Activated CD8-positive, alpha-beta T cell treated with anti-CD3 and anti-CD28 coated beads for 36 hours (primary cell): ENCODE data around the gene ANKRD24. TPM values are rescaled to one million over a fixed set of nuclear protein-coding genes. Genes with fewer than 3 reads are reported as not detected.

Experiments used
- ATAC-seq: fragments of 200-7000 bp; cut with Tn5 transposase; one replicate; pipeline ENCODE4 v1.10.0; 2021; ENCODE audit warnings: mild to moderate bottlenecking, moderate library complexity
- CTCF ChIA-PET: fragments of 350-600 bp; sonication (Branson Sonifier 250); formaldehyde crosslinking; loops from one replicate; lab custom pipeline; 2021; ENCODE audit warnings: antibody characterized with exemption; lab: Charles Lee
- POLR2A ChIA-PET: fragments of 350-600 bp; sonication (Branson Sonifier 250); formaldehyde crosslinking; loops from one replicate; lab custom pipeline; 2021; ENCODE audit warnings: antibody characterized with exemption; lab: Charles Lee
- DNase-seq: peaks from one replicate; pipeline ENCODE4 v3.0.0-alpha.2; 2020
- H3K27ac Mint-ChIP-seq: one replicate; pipeline ENCODE4 v1.8.0; 2021; ENCODE audit warnings: mild to moderate bottlenecking, mixed read lengths
- H3K27me3 Mint-ChIP-seq: one replicate; pipeline ENCODE4 v1.8.0; 2021; ENCODE audit warnings: mixed read lengths
- H3K36me3 Mint-ChIP-seq: one replicate; pipeline ENCODE4 v1.8.0; 2021; ENCODE audit warnings: low read depth, mixed read lengths
- H3K4me1 Mint-ChIP-seq: one replicate; pipeline ENCODE4 v1.8.0; 2021; ENCODE audit warnings: low read depth, mixed read lengths
- H3K4me3 Mint-ChIP-seq: one replicate; pipeline ENCODE4 v1.8.0; 2021; ENCODE audit warnings: mild to moderate bottlenecking, moderate library complexity, mixed read lengths
- H3K9me3 Mint-ChIP-seq: one replicate; pipeline ENCODE4 v1.8.0; 2021; ENCODE audit warnings: mixed read lengths
- intact Hi-C: fragments of 100-400 bp; cut with micrococcal nuclease; formaldehyde crosslinking; loops from one replicate; pipeline ENCODE4 v1.10.0; 2022
- total RNA-seq, 2 experiments: library from RNA; stranded (reverse); gene quantifications; one replicate each; pipeline ENCODE4 v1.2.3, GENCODE V29; 2021
- TF ChIP-seq, protein P1 (sequence below): fragments of 200-600 bp; IDR thresholded peaks from one replicate; pipeline ENCODE4 v1.8.0; 2022; ENCODE audit warnings: antibody characterized with exemption, mild to moderate bottlenecking

Gene ANKRD24
- total RNA-seq, 2 experiments from 2014 or later, result 1.6 to 1.8 TPM

DNA sequence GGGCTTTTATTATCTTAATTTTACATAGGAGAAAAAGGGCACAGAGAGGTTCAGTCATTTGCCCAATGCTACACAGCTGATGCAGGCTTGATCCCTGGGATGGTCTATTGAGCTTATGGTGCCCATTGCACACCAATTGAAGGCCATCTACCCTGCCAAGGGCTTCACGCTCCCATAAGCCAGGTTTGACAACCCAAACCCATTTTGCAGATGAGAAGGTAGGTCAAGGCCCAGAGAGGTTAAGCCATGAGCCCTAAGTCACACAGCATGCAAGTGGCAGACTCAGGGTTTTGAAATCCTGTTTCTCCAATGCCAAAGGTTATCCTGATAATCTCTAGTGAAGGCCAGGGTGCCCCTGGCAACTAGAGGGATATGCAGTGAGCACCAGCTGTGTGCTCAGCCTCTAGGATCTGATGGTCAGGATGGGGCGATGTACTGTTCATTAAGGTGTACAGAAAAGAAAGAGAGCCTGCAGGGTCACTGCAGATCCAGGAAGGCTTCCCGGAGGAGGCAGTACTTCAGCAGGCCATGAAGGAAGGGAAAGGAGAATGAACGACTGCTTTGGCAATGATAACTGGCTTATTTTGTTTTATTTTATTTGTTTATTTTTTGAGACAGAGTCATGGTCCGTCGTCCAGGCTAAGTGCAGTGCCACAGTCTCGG is 20.9 kb upstream of the ANKRD24 start:
- no peak for ATAC-seq
- intact Hi-C loops, result no loop called here
- Mint-ChIP-seq H3K4me1 (no peaks in the 10 kb centered on the region), H3K36me3 (no peaks in the 10 kb centered on the region), H3K27me3 (peaks cover 3% of the 10 kb centered on the region), H3K9me3 (no peaks in the 10 kb centered on the region), H3K4me3 (no peak overlapping the region), H3K27ac (no peak overlapping the region)
- no peak for DNase-seq
- CTCF ChIA-PET, result interaction anchor here (1.9 to 4.2 kb wide), 2 partner anchors 21 to 73 kb away, joined by 5 to 19 read pairs; no protein-coding TSS in a partner anchor
- TF ChIP-seq, protein P1, sequence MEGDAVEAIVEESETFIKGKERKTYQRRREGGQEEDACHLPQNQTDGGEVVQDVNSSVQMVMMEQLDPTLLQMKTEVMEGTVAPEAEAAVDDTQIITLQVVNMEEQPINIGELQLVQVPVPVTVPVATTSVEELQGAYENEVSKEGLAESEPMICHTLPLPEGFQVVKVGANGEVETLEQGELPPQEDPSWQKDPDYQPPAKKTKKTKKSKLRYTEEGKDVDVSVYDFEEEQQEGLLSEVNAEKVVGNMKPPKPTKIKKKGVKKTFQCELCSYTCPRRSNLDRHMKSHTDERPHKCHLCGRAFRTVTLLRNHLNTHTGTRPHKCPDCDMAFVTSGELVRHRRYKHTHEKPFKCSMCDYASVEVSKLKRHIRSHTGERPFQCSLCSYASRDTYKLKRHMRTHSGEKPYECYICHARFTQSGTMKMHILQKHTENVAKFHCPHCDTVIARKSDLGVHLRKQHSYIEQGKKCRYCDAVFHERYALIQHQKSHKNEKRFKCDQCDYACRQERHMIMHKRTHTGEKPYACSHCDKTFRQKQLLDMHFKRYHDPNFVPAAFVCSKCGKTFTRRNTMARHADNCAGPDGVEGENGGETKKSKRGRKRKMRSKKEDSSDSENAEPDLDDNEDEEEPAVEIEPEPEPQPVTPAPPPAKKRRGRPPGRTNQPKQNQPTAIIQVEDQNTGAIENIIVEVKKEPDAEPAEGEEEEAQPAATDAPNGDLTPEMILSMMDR, result no peak
- POLR2A ChIA-PET, result no interaction called here

- ChIA-PET CTCF (interaction anchor here (4.2 kb wide), 1 partner anchor 24 kb away, joined by 19 read pairs; no protein-coding TSS in a partner anchor), POLR2A (no interaction called here)
- Mint-ChIP-seq H3K36me3 (no peaks in the 10 kb centered on the region), H3K4me3 (no peak overlapping the region), H3K27ac (no peak overlapping the region), H3K27me3 (peaks cover 8% of the 10 kb centered on the region), H3K9me3 (no peaks in the 10 kb centered on the region), H3K4me1 (no peaks in the 10 kb centered on the region)
- TF ChIP-seq, protein P1, result no peak
- intact Hi-C loops, result no loop called here
- DNase-seq (no peak), ATAC-seq (no peak)
These were observed 18.2 kb upstream of the ANKRD24 start for GRCh38 chr19:4164262-4164661.

GRCh38 chr19:4171676-4172075 is 10.8 kb upstream of the ANKRD24 start:
- TF ChIP-seq, protein P1, result no peak
- peaks cover 3% of the 10 kb centered on the region for H3K4me1 Mint-ChIP-seq
- peaks cover 18% of the 10 kb centered on the region for H3K27me3 Mint-ChIP-seq
- POLR2A ChIA-PET, result no interaction called here
- no peak overlapping the region for H3K4me3 Mint-ChIP-seq
- H3K27ac Mint-ChIP-seq, result no peak overlapping the region
- DNase-seq (no peak), ATAC-seq (no peak)
- no peaks in the 10 kb centered on the region for H3K36me3 Mint-ChIP-seq
- CTCF ChIA-PET, result no interaction called here
- intact Hi-C loops, result no loop called here
- H3K9me3 Mint-ChIP-seq, result no peaks in the 10 kb centered on the region

DNA sequence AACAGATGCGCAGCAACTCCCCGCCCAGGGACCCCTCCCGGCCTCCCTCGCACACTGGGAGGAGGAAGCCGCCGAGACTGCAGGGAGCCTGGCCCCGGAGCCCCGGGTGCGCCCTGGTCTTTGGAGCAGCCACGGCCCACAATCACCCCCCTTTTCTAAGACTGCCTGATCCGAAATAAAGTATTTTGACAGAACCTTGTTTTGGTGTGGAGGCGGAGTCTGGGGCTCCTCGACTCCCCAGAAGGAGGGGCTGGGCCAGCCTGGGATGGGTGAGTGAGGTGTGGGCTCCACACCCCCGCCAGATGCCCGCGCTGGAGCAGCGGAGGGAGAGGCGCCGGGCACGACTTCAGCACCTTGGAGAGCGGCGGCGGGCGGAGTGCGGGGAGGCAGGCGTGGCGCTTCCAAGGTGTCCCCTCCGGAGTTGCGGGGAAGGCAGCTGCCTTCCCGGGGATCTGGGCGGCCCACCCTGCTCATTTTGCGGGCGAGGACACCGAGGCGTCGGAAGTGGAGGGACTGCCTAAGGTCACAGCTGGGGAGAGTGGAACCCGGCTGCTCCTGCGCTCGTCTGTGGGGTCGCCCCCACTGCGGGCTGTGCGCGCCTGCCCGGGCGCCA is 9.5 kb upstream of the ANKRD24 start:
- DNase-seq (peak; percentile 65), ATAC-seq (peak; percentile 82)
- intact Hi-C loops, result no loop called here
- peaks cover 3% of the 10 kb centered on the region for H3K4me1 Mint-ChIP-seq
- no peaks in the 10 kb centered on the region for H3K9me3 Mint-ChIP-seq
- POLR2A ChIA-PET, result no interaction called here
- TF ChIP-seq, protein P1, result no peak
- CTCF ChIA-PET, result interaction anchor here (1.1 kb wide), 1 partner anchor 33 kb away, joined by 4 read pairs; no protein-coding TSS in a partner anchor
- no peak overlapping the region for H3K4me3 Mint-ChIP-seq
- no peak overlapping the region for H3K27ac Mint-ChIP-seq
- H3K27me3 Mint-ChIP-seq, result peaks cover 14% of the 10 kb centered on the region
- no peaks in the 10 kb centered on the region for H3K36me3 Mint-ChIP-seq
